HT1080 (cell line): ENCODE results near the gene PLCG1. TPM values are rescaled to one million over a fixed set of nuclear protein-coding genes. Genes with fewer than 3 reads are reported as not detected.
"Not testable (repeated sequence)": the region's sequence is repeated elsewhere in the genome, so short reads cannot be mapped to it uniquely, and the experiment has no call there.

Source experiments
- DNase-seq: peaks from one replicate; pipeline ENCODE4 v3.0.0-alpha.2; 2015; ENCODE audit warnings: low read depth
- total RNA-seq: library from RNA; depleted of rRNA; stranded (reverse); fragments of >200 nt; shearing (Covaris generic); gene quantifications from 2 replicates; pipeline ENCODE4 v1.2.3, GENCODE V29; 2014

The PLCG1 gene
- total RNA-seq, 1 experiment from 2014 or later, result 72.1 TPM

GRCh38 chr20:41124451-41125094 lies 12.8 kb upstream of the PLCG1 start:
- no peak for DNase-seq

GRCh38 chr20:41125530-41126457 lies 11.5 kb upstream of the PLCG1 start:
- DNase-seq, result no peak

GRCh38 chr20:41126719-41127118 lies 10.6 kb upstream of the PLCG1 start:
- DNase-seq, result no peak

- not testable (repeated sequence) for DNase-seq
Measured at GRCh38 chr20:41128317-41128716, 9.0 kb upstream of the PLCG1 start.

GRCh38 chr20:41131594-41132387 lies 5.6 kb upstream of the PLCG1 start:
- DNase-seq, result no peak

GRCh38 chr20:41132388-41132775 lies 5.0 kb upstream of the PLCG1 start:
- not testable (repeated sequence) for DNase-seq

- DNase-seq, result no peak
Measured at GRCh38 chr20:41133709-41134361, 3.5 kb upstream of the PLCG1 start.

GRCh38 chr20:41134362-41135186 lies 2.8 kb upstream of the PLCG1 start:
- DNase-seq, result no peak

- peak; percentile 39 for DNase-seq
Measured at GRCh38 chr20:41135187-41135887, 2.0 kb upstream of the PLCG1 start.

- DNase-seq, result no peak
Measured at GRCh38 chr20:41135888-41136679, 1.3 kb upstream of the PLCG1 start.

GRCh38 chr20:41137614-41138474 lies 501 bp downstream of the PLCG1 start:
- peak; percentile 76 for DNase-seq

- DNase-seq, result no peak
Measured at GRCh38 chr20:41138475-41139226, 1.3 kb downstream of the PLCG1 start.

GRCh38 chr20:41139227-41140093 lies 2.1 kb downstream of the PLCG1 start:
- no peak for DNase-seq

GRCh38 chr20:41140226-41141133 lies 3.1 kb downstream of the PLCG1 start:
- no peak for DNase-seq
